Tibial artery (tissue), 4 donors: Measurements from ENCODE around the gene ZBTB16.
A peak's percentile ranks its signal among the peaks of the same experiment; 100 is the strongest.

ENCODE experiments used
- DNase-seq, 2 donors: peaks; one replicate each; pipeline ENCODE4 v3.0.0-alpha.2; 2019
- H3K27ac ChIP-seq, 2 donors: fragments of 200-600 bp; sonication (generic) in 1 of 2; 1 replicate in 1 of 2; 2 replicates in 1 of 2; pipeline ENCODE4 v1.5.1; 2018 to 2019; ENCODE audit warnings: mild to moderate bottlenecking in 1 of 2
- H3K27me3 ChIP-seq, 2 donors: fragments of 200-600 bp; sonication (generic) in 1 of 2; one replicate each; pipeline versions ENCODE4 v1.5.1 to v1.6.0; 2016 to 2019
- H3K36me3 ChIP-seq, 3 donors: fragments of 200-600 bp; sonication (generic) in 2 of 3; one replicate each; pipeline ENCODE4 v1.5.1; 2016 to 2019; ENCODE audit warnings: mild to moderate bottlenecking in 2 of 3
- H3K4me1 ChIP-seq, 4 donors: fragments of 200-600 bp; sonication (generic) in 2 of 4; 1 replicate in 3 of 4; 2 replicates in 1 of 4; pipeline ENCODE4 v1.5.1; 2016 to 2019
- H3K4me3 ChIP-seq, 2 donors: fragments of 200-600 bp; sonication (generic) in 1 of 2; 1 replicate in 1 of 2; 2 replicates in 1 of 2; pipeline ENCODE4 v1.5.1; 2018 to 2019; ENCODE audit warnings: mild to moderate bottlenecking in 2 of 2
- H3K9me3 ChIP-seq, 3 donors: fragments of 200-600 bp; sonication (generic) in 1 of 3; one replicate each; pipeline ENCODE4 v1.5.1; 2016 to 2019
- CTCF ChIP-seq, 2 experiments: fragments of 200-600 bp in 1 of 2; fragments of 450-650 bp in 1 of 2; IDR thresholded peaks; one replicate each; pipeline ENCODE4 v1.5.1; 2017 to 2019; ENCODE audit warnings: antibody characterized with exemption in 2 of 2, mild to moderate bottlenecking in 1 of 2, moderate library complexity in 1 of 2
- intact Hi-C: fragments of 100-400 bp; cut with DNase I; formaldehyde crosslinking; loops from one replicate; pipeline ENCODE4 v1.15.0; 2023; ENCODE audit warnings: low total_unique reads

Gene ZBTB16

GRCh38 chr11:114149689-114150407 is 90.3 kb downstream of the ZBTB16 start:
- intact Hi-C loops, result no loop called here
- Histone ChIP-seq H3K27me3 (no peaks in the 10 kb centered on the region), H3K36me3 (peaks cover 5 to 23% (median 14%) of the 10 kb centered on the region in 3 donors), H3K9me3 (no peaks in the 10 kb centered on the region), H3K4me3 (no peak overlapping the region), H3K4me1 (peaks cover 0 to 100% (median 93%) of the 10 kb centered on the region in 4 donors), H3K27ac (peak overlapping the region; percentile 94 to 95)
- no peak for DNase-seq
- no peak for TF ChIP-seq CTCF (IDR thresholded peaks at IDR 0.05)

GRCh38 chr11:114150671-114151070 is 91.2 kb downstream of the ZBTB16 start:
- DNase-seq, result no peak
- H3K4me3 ChIP-seq, result no peak overlapping the region
- no peaks in the 10 kb centered on the region for H3K9me3 ChIP-seq
- peak overlapping the region; percentile 94 to 95 for H3K27ac ChIP-seq
- intact Hi-C loops, result no loop called here
- H3K36me3 ChIP-seq, result peaks cover 5 to 24% (median 22%) of the 10 kb centered on the region in 3 donors
- TF ChIP-seq CTCF (IDR thresholded peaks at IDR 0.05), result no peak
- no peaks in the 10 kb centered on the region for H3K27me3 ChIP-seq
- H3K4me1 ChIP-seq, result peaks cover 5 to 100% (median 93%) of the 10 kb centered on the region in 4 donors

- peaks cover 8 to 31% (median 28%) of the 10 kb centered on the region in 3 donors for H3K36me3 ChIP-seq
- H3K9me3 ChIP-seq, result no peaks in the 10 kb centered on the region
- no peak for DNase-seq
- intact Hi-C loops, result no loop called here
- H3K4me1 ChIP-seq, result peaks cover 12 to 100% (median 93%) of the 10 kb centered on the region in 4 donors
- no peak for TF ChIP-seq CTCF (IDR thresholded peaks at IDR 0.05)
- peak overlapping the region; percentile 94 to 95 for H3K27ac ChIP-seq
- H3K27me3 ChIP-seq, result no peaks in the 10 kb centered on the region
- no peak overlapping the region for H3K4me3 ChIP-seq
Measured at GRCh38 chr11:114151631-114152030, 92.1 kb downstream of the ZBTB16 start.

DNA sequence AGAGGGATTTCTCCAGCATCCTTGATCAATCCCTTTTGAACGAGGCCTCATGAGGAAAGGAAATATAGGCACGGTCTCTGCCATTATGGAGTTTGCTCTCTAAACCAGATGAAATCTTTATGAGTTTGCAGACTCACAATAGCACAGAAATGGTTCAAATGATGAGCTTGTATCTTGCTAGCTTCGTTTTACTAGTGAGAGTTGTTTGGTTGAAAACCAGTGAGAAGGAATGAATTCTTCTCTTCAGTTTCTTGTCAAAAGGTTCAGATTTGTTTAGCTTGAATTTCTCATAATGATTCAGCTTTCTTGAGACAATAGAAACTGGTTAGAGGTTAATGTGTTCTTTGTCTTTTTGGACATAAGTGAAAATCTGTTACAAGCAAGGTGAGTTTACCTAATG is 92.7 kb downstream of the ZBTB16 start:
- TF ChIP-seq CTCF (IDR thresholded peaks at IDR 0.05), result no peak
- H3K4me3 ChIP-seq, result no peak overlapping the region
- intact Hi-C loops, result no loop called here

DNA sequence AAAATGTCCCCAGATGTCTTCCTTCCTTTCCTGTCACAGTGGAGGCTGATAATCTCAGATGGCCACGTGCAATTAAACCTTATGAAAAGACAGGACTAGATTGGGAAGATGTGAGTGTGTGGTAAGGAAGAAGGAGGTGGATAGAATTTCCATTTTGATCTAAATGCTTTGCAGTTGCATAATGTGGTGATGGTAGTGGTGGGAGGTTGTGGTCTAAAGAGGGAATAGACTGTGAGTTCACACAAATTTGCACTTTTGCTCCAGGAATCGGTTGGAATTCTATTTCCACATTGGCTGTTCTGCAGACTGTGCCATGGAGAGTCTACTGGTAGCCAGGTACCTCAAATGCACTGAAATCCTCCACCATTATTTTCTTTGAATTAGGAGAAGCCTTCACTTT is 93.3 kb downstream of the ZBTB16 start:
- TF ChIP-seq CTCF (IDR thresholded peaks at IDR 0.05), result no peak
- Histone ChIP-seq H3K9me3 (no peaks in the 10 kb centered on the region), H3K27me3 (no peaks in the 10 kb centered on the region), H3K27ac (peak overlapping the region; percentile 94 to 95), H3K4me1 (peaks cover 12 to 100% (median 95%) of the 10 kb centered on the region in 4 donors), H3K36me3 (peaks cover 20 to 43% (median 39%) of the 10 kb centered on the region in 3 donors), H3K4me3 (no peak overlapping the region)
- DNase-seq, result no peak
- intact Hi-C loops, result no loop called here

More for the DNA sequence above, 92.7 kb downstream of the ZBTB16 start:
- DNase-seq, result no peak
- Histone ChIP-seq H3K27ac (peak overlapping the region; percentile 94 to 95), H3K4me1 (peaks cover 12 to 100% (median 94%) of the 10 kb centered on the region in 4 donors), H3K36me3 (peaks cover 14 to 37% (median 33%) of the 10 kb centered on the region in 3 donors), H3K27me3 (no peaks in the 10 kb centered on the region), H3K9me3 (no peaks in the 10 kb centered on the region)
